Common myeloid progenitor, CD34-positive (primary cell): ENCODE results near the gene STK32B.

Experiments used
- CTCF ChIA-PET: fragments of 350-600 bp; sonication (Branson Sonifier 250); formaldehyde crosslinking; loops from one replicate; lab custom pipeline; 2021; ENCODE audit warnings: antibody characterized with exemption; lab: Charles Lee
- POLR2A ChIA-PET: fragments of 350-600 bp; sonication (Branson Sonifier 250); formaldehyde crosslinking; loops from one replicate; lab custom pipeline; 2021; ENCODE audit warnings: antibody characterized with exemption; lab: Charles Lee
- DNase-seq, 3 donors: peaks; one replicate each; pipeline versions ENCODE4 v3.0.0 to v3.0.0-alpha.2; 2013
- H3K27ac ChIP-seq, 2 experiments: 1 replicate in 1 of 2; 2 replicates in 1 of 2; pipeline ENCODE4 v1.7.0; 2013; ENCODE audit warnings: inconsistent platforms in 2 of 2, low read length in 2 of 2, mild to moderate bottlenecking in 2 of 2, low read depth in 1 of 2, moderate library complexity in 1 of 2; ENCODE audit not compliant: severe bottlenecking in 2 of 2, insufficient read depth in 1 of 2, poor library complexity in 1 of 2
- H3K27me3 ChIP-seq, 5 experiments: replicated peaks in 2 of 5; 1 replicate in 3 of 5; 2 replicates in 2 of 5; pipeline versions ENCODE4 v1.6.1 to v1.7.0; 2013; ENCODE audit warnings: low read length in 4 of 5, mild to moderate bottlenecking in 2 of 5, moderate library complexity in 2 of 5, inconsistent platforms in 1 of 5; ENCODE audit not compliant: insufficient read depth in 5 of 5, control insufficient read depth in 4 of 5
- H3K36me3 ChIP-seq, 4 experiments: 1 replicate in 2 of 4; 2 replicates in 2 of 4; pipeline versions ENCODE4 v1.6.1 to v1.7.0; 2013; ENCODE audit warnings: low read length in 3 of 4, control low read depth in 1 of 4, mild to moderate bottlenecking in 1 of 4; ENCODE audit not compliant: control insufficient read depth in 4 of 4, insufficient read depth in 4 of 4
- H3K4me1 ChIP-seq, 4 experiments: 1 replicate in 3 of 4; 2 replicates in 1 of 4; pipeline versions ENCODE4 v1.6.1 to v1.7.1; 2013; ENCODE audit warnings: low read length in 3 of 4, mild to moderate bottlenecking in 3 of 4, control low read depth in 1 of 4, inconsistent platforms in 1 of 4, moderate library complexity in 1 of 4; ENCODE audit not compliant: control insufficient read depth in 4 of 4, insufficient read depth in 4 of 4; ENCODE audit errors: control extremely low read depth in 1 of 4
- H3K4me3 ChIP-seq, 7 experiments: 1 replicate in 4 of 7; 2 replicates in 3 of 7; pipeline versions ENCODE4 v1.5.1 to v1.7.0; 2013; ENCODE audit warnings: mild to moderate bottlenecking in 7 of 7, low read length in 6 of 7, moderate library complexity in 6 of 7, inconsistent platforms in 2 of 7, low read depth in 2 of 7, control low read depth in 1 of 7; ENCODE audit not compliant: insufficient read depth in 4 of 7, control insufficient read depth in 1 of 7; ENCODE audit errors: extremely low read depth in 1 of 7
- H3K9me3 ChIP-seq, 5 experiments: 1 replicate in 4 of 5; 2 replicates in 1 of 5; pipeline versions ENCODE4 v1.6.1 to v1.7.1; 2013; ENCODE audit warnings: low read length in 4 of 5, mild to moderate bottlenecking in 2 of 5, inconsistent platforms in 1 of 5, low read depth in 1 of 5, moderate library complexity in 1 of 5; ENCODE audit not compliant: control insufficient read depth in 4 of 5, insufficient read depth in 2 of 5; ENCODE audit errors: control extremely low read depth in 1 of 5
- WGBS: methylation state at CpG from one replicate; pipeline ENCODE4 v1.1.5; 2013; ENCODE audit not compliant: insufficient coverage; 5-methylcytosine and 5-hydroxymethylcytosine counted together

STK32B gene

DNA sequence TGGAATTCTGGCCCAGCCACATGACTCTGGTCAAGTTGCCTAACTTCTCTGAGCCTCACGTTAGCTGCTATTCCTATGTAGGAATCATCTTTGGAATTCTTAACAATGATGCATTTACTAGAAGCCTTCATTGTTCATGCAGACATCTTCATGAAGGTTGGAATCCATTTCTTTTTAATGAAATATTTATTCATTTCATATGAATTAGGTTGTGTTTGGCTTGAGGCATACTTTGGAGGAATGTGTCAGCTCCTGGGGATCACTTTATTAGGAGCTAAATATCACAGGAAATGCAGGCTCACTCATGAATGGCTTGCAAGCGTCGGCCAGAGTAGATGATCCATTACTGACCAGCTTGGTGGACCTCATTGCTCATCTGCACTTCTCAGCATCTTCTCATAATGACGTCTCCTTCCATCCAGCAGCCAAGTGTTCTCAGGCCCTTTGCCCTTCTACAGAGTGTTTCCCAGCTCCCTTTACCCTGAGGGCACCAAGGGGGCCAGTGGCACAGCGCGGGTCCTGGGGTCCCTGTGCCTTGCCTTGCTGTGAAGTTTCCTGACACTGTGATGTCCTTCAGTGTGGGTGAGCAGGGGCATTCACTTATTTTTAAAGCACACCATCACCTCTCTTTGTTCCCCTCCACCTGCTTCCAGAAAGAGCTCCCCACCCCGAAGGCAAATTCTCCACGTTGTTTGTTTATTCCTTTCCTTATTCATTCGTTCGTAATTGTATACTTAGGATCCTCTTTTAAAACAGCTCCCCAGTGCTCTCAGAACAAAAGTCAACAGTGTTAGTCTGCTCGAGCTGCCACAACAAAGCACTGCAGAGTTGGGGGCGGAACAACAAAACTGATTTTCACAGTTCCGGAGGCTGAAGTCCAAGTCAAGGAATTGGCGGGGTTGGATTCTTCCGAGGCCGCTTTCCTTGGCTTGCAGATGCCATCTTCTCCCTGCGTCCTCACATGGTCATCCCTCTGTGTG, 106.8 kb downstream of the STK32B start:
- Histone ChIP-seq H3K9me3 (no peaks in the 10 kb centered on the region), H3K27ac (no peak overlapping the region), H3K4me1 (no peaks in the 10 kb centered on the region), H3K4me3 (no peak overlapping the region), H3K36me3 (peaks cover 0 to 2% (median 0%) of the 10 kb centered on the region in 4 experiments), H3K27me3 (no peaks in the 10 kb centered on the region)
- ChIA-PET POLR2A (no interaction called here), CTCF (interaction anchor here (0.6 kb wide), 1 partner anchor 274 kb away, joined by 3 read pairs; no protein-coding TSS in a partner anchor)
- WGBS = 96% methylated on average over 16 of the region's 17 CpGs
- DNase-seq = no peak

DNA sequence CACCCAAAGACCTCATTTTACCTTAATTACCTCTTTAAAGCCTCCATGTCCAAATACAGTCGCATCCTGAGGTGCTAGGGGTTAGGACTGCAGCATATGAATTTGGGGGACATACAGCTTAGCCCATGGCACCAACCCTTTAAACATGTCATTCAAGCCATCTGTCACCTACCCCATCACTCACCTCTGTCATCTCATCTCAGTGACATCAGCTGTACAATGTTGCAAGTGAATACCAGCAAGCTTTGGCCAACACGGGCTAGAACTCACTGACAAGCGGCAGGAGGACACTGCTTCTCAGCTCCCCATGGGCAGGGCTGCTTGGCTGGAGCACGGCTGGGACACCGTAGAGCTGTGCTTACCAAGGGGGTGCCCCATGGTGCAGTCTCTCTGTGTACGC, 107.5 kb downstream of the STK32B start:
- Histone ChIP-seq H3K9me3 (no peaks in the 10 kb centered on the region), H3K4me3 (no peak overlapping the region), H3K36me3 (peaks cover 0 to 2% (median 0%) of the 10 kb centered on the region in 4 experiments), H3K27ac (no peak overlapping the region), H3K4me1 (no peaks in the 10 kb centered on the region), H3K27me3 (no peaks in the 10 kb centered on the region)
- no peak for DNase-seq
- POLR2A ChIA-PET = no interaction called here
- CTCF ChIA-PET = interaction anchor here (0.6 kb wide), 1 partner anchor 274 kb away, joined by 3 read pairs; no protein-coding TSS in a partner anchor
- 100% methylated on average over 5 of the region's 6 CpGs for WGBS

GRCh38 chr4:5160668-5161067, 109.4 kb downstream of the STK32B start:
- no peak for DNase-seq
- WGBS = 100% methylated on average over 2 of the region's 4 CpGs
- no peaks in the 10 kb centered on the region for H3K4me1 ChIP-seq
- no peaks in the 10 kb centered on the region for H3K27me3 ChIP-seq
- no peaks in the 10 kb centered on the region for H3K9me3 ChIP-seq
- peaks cover 0 to 2% (median 0%) of the 10 kb centered on the region in 4 experiments for H3K36me3 ChIP-seq
- no peak overlapping the region for H3K27ac ChIP-seq
- H3K4me3 ChIP-seq = no peak overlapping the region
- POLR2A ChIA-PET = no interaction called here
- CTCF ChIA-PET = no interaction called here

GRCh38 chr4:5162909-5163508, 111.7 kb downstream of the STK32B start:
- DNase-seq = no peak
- peaks cover 0 to 2% (median 0%) of the 10 kb centered on the region in 4 experiments for H3K36me3 ChIP-seq
- ChIA-PET POLR2A (no interaction called here), CTCF (no interaction called here)
- H3K4me1 ChIP-seq = no peaks in the 10 kb centered on the region
- no peak overlapping the region for H3K4me3 ChIP-seq
- no peak overlapping the region for H3K27ac ChIP-seq
- no peaks in the 10 kb centered on the region for H3K27me3 ChIP-seq
- WGBS = 65% methylated on average over 5 of the region's 6 CpGs
- no peaks in the 10 kb centered on the region for H3K9me3 ChIP-seq

DNA sequence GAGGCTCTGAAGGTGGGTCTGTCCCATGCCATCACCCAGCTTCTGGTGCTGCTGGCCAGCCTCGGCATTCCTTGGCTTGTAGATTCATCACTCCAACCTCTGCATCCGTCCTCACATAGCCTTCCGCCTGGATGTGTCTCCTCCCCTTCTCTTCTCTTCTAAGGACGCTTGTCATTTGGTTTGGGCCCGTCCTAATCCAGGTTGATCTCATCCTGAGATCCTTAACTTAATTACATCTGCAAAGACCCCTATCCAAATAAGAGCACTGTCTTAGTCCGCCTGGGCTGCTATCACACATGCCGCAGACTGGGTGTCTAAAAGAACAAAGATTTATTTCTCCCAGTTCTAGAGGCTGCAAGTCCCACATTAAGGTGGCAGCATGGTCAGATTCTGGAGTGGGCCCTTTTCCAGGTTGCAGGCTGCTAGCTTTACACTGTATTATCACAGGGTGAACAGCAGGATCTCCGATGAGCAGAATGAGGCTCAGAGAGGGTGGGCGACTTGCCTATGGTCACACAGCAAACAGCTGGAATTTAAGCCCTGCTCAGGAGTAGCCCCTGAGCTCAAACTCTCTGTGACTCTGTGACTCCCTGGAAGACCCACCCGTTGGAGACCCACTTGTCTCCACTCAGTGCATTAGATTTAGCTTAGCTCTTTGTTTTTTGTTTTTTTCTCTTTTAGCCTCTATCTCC, 113.1 kb downstream of the STK32B start:
- CTCF ChIA-PET = interaction anchor here (1.7 kb wide), 1 partner anchor 16 kb away, joined by 4 read pairs; no protein-coding TSS in a partner anchor
- DNase-seq = no peak
- H3K27me3 ChIP-seq = no peaks in the 10 kb centered on the region
- POLR2A ChIA-PET = no interaction called here
- no peaks in the 10 kb centered on the region for H3K4me1 ChIP-seq
- no peak overlapping the region for H3K27ac ChIP-seq
- no peaks in the 10 kb centered on the region for H3K9me3 ChIP-seq
- no peak overlapping the region for H3K4me3 ChIP-seq
- peaks cover 0 to 10% (median 3%) of the 10 kb centered on the region in 4 experiments for H3K36me3 ChIP-seq
- over 99% methylated on average over 10 of the region's 10 CpGs for WGBS

- H3K4me1 ChIP-seq = no peaks in the 10 kb centered on the region
- ChIA-PET CTCF (interaction anchor here (1.7 kb wide), 1 partner anchor 14 kb away, joined by 4 read pairs; no protein-coding TSS in a partner anchor), POLR2A (no interaction called here)
- no peaks in the 10 kb centered on the region for H3K27me3 ChIP-seq
- no peaks in the 10 kb centered on the region for H3K9me3 ChIP-seq
- peaks cover 0 to 12% (median 5%) of the 10 kb centered on the region in 4 experiments for H3K36me3 ChIP-seq
- H3K27ac ChIP-seq = no peak overlapping the region
- H3K4me3 ChIP-seq = no peak overlapping the region
- 93% methylated on average over 28 of the region's 29 CpGs for WGBS
- no peak for DNase-seq
These were observed 114.4 kb downstream of the STK32B start for GRCh38 chr4:5165420-5166369.
